Neuronal stem cell (in vitro differentiated cells): ENCODE results near the gene LOXL1.

ENCODE experiments used
- DNase-seq: peaks from one replicate; pipeline ENCODE4 v3.0.0-alpha.2; 2013; ENCODE audit warnings: low spot score
- H2AFZ ChIP-seq: one replicate; pipeline ENCODE4 v1.6.1; 2013; ENCODE audit warnings: mild to moderate bottlenecking, low read length, inconsistent platforms
- H2AK5ac ChIP-seq: 2 replicates; pipeline ENCODE4 v1.6.1; 2013; ENCODE audit warnings: low read depth, mild to moderate bottlenecking, inconsistent platforms, low read length, moderate library complexity, mixed read lengths
- H2BK120ac ChIP-seq: 2 replicates; pipeline ENCODE4 v1.6.1; 2013; ENCODE audit warnings: low read depth, mild to moderate bottlenecking, inconsistent platforms, low read length, moderate library complexity, mixed read lengths
- H2BK12ac ChIP-seq: one replicate; pipeline ENCODE4 v1.6.1; 2013; ENCODE audit warnings: low read length, inconsistent platforms
- H2BK15ac ChIP-seq: 2 replicates; pipeline ENCODE4 v1.6.1; 2013; ENCODE audit warnings: mild to moderate bottlenecking, low read length, inconsistent platforms, mixed read lengths
- H2BK5ac ChIP-seq: one replicate; pipeline ENCODE4 v1.6.1; 2013; ENCODE audit warnings: inconsistent platforms, mild to moderate bottlenecking, low read length, moderate library complexity
- H3K14ac ChIP-seq: one replicate; pipeline ENCODE4 v1.6.1; 2013; ENCODE audit warnings: low read length, inconsistent platforms
- H3K18ac ChIP-seq: 2 replicates; pipeline ENCODE4 v1.6.1; 2013; ENCODE audit warnings: low read length, inconsistent platforms
- H3K23ac ChIP-seq: 2 replicates; pipeline ENCODE4 v1.6.1; 2013; ENCODE audit warnings: low read depth, mild to moderate bottlenecking, mixed read lengths, low read length, inconsistent platforms; ENCODE audit not compliant: poor library complexity
- H3K27ac ChIP-seq: replicated peaks from 3 replicates; pipeline ENCODE4 v1.5.1; 2013; ENCODE audit warnings: low read length, inconsistent platforms
- H3K27me3 ChIP-seq, 3 experiments: 2 replicates each; pipeline ENCODE4 v1.6.1; 2013; ENCODE audit warnings: low read length in 3 of 3, mild to moderate bottlenecking in 2 of 3, inconsistent platforms in 1 of 3, low read depth in 1 of 3, mixed read lengths in 1 of 3, moderate library complexity in 1 of 3; ENCODE audit not compliant: control insufficient read depth in 3 of 3, insufficient read depth in 3 of 3
- H3K36me3 ChIP-seq, 2 donors: replicated peaks in 1 of 2; 2 replicates each; pipeline ENCODE4 v1.6.1; 2013; ENCODE audit warnings: low read length in 2 of 2; ENCODE audit not compliant: control insufficient read depth in 2 of 2, insufficient read depth in 2 of 2
- H3K4ac ChIP-seq: 2 replicates; pipeline ENCODE4 v1.6.1; 2013; ENCODE audit warnings: inconsistent platforms, mild to moderate bottlenecking, low read length, moderate library complexity
- H3K4me1 ChIP-seq, 2 donors: 1 replicate in 1 of 2; 2 replicates in 1 of 2; pipeline ENCODE4 v1.6.1; 2013; ENCODE audit warnings: low read length in 2 of 2, low read depth in 1 of 2; ENCODE audit not compliant: control insufficient read depth in 2 of 2, insufficient read depth in 1 of 2
- H3K4me2 ChIP-seq: one replicate; pipeline ENCODE4 v1.6.1; 2013; ENCODE audit warnings: mild to moderate bottlenecking, low read length, inconsistent platforms; ENCODE audit not compliant: insufficient read depth, poor library complexity, severe bottlenecking
- H3K4me3 ChIP-seq, 2 donors: 2 replicates each; pipeline ENCODE4 v1.5.1; 2013; ENCODE audit warnings: low read length in 2 of 2, mild to moderate bottlenecking in 2 of 2, inconsistent platforms in 1 of 2, moderate library complexity in 1 of 2
- H3K79me1 ChIP-seq: one replicate; pipeline ENCODE4 v1.6.1; 2013; ENCODE audit warnings: low read depth, mild to moderate bottlenecking, inconsistent platforms, low read length, moderate library complexity
- H3K9ac ChIP-seq: one replicate; pipeline ENCODE4 v1.6.1; 2013; ENCODE audit warnings: mild to moderate bottlenecking, low read depth, low read length, inconsistent platforms; ENCODE audit not compliant: poor library complexity
- H3K9me3 ChIP-seq, 2 donors: replicated peaks in 1 of 2; 2 replicates each; pipeline versions ENCODE3 to v1.6.1; 2013; ENCODE audit warnings: low read length in 2 of 2, mild to moderate bottlenecking in 2 of 2, inconsistent platforms in 1 of 2, low read depth in 1 of 2, mixed read lengths in 1 of 2, moderate library complexity in 1 of 2; ENCODE audit not compliant: control insufficient read depth in 2 of 2, insufficient read depth in 1 of 2
- H4K8ac ChIP-seq: one replicate; pipeline ENCODE4 v1.6.1; 2013; ENCODE audit warnings: low read depth, mild to moderate bottlenecking, inconsistent platforms, low read length, moderate library complexity
- H4K91ac ChIP-seq: one replicate; pipeline ENCODE4 v1.6.1; 2013; ENCODE audit warnings: low read length, low read depth, mild to moderate bottlenecking, inconsistent platforms; ENCODE audit not compliant: poor library complexity
- WGBS, 2 donors: extraction: QIAGEN DNeasy Blood & Tissue Kit; methylation state at CpG; one replicate each; pipeline ENCODE4 v1.1.7; 2013; ENCODE audit warnings: missing lambda C conversion rate in 2 of 2, mixed read lengths in 1 of 2; ENCODE audit not compliant: insufficient read length in 2 of 2, insufficient replicate concordance in 1 of 2; ENCODE audit errors: extremely low coverage in 2 of 2; 5-methylcytosine and 5-hydroxymethylcytosine counted together

Gene LOXL1

DNA sequence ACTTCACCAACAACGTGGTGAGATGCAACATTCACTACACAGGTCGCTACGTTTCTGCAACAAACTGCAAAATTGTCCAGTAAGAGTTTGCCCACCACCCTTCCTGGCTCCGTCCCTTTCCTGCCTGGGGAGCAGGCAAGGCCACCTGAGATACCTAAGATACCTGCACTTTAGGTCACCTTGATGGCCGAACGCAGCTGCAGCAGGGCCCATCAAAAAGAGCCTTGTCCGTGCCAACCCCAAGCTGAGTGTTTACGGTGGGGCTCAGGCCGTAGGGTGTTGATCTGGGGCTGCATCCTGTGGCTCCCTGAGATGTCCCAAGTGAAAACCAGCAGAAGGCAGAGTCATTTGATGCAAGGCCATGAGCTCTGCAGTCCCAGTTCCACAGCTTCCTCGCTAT, 23.2 kb downstream of the LOXL1 start:
- H3K18ac ChIP-seq = no peak overlapping the region
- H3K79me1 ChIP-seq = no peaks in the 10 kb centered on the region
- no peak overlapping the region for H2BK5ac ChIP-seq
- H2AFZ ChIP-seq = no peak overlapping the region
- peaks cover 15 to 20% of the 10 kb centered on the region in 2 donors for H3K4me1 ChIP-seq
- H3K14ac ChIP-seq = no peak overlapping the region
- H3K27me3 ChIP-seq = peaks cover 0 to 3% (median 0%) of the 10 kb centered on the region in 3 experiments
- no peak overlapping the region for H3K4ac ChIP-seq
- H3K4me3 ChIP-seq = no peak overlapping the region
- no peaks in the 10 kb centered on the region for H3K9me3 ChIP-seq
- no CpG with 5 or more reads among the region's 10 CpGs for WGBS, 2 donors
- peaks cover 3 to 27% of the 10 kb centered on the region in 2 donors for H3K36me3 ChIP-seq
- no peak overlapping the region for H2BK12ac ChIP-seq
- no peak overlapping the region for H3K9ac ChIP-seq
- H4K91ac ChIP-seq = no peak overlapping the region
- no peak overlapping the region for H2AK5ac ChIP-seq
- no peak overlapping the region for H4K8ac ChIP-seq
- H3K4me2 ChIP-seq = no peak overlapping the region
- no peak overlapping the region for H3K27ac ChIP-seq
- DNase-seq = no peak
- H3K23ac ChIP-seq = no peak overlapping the region
- no peak overlapping the region for H2BK15ac ChIP-seq
- no peak overlapping the region for H2BK120ac ChIP-seq

DNA sequence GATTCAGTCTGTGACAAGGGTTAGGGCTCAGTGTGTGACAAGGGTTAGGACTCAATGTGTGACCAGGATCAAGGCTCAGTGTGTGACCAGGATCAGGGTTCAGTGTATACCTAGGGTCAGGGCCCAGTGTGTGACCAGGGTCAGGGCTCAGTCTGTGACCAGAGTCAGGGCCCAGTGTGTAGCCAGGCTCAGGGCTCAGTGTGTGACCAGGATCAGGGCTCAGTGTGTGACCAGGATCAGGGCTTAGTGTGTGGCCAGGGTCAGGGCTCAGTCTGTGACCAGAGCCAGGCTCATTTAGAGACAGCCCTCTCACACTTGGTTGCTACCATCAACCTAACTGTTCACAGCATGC, 24.2 kb downstream of the LOXL1 start:
- H2BK15ac ChIP-seq = peak overlapping the region; percentile 58
- peak overlapping the region; percentile 50 for H3K14ac ChIP-seq
- no peak overlapping the region for H2BK5ac ChIP-seq
- no peak overlapping the region for H3K9ac ChIP-seq
- peak overlapping the region; percentile 30 for H2BK12ac ChIP-seq
- H3K4me1 ChIP-seq = peaks cover 9 to 18% of the 10 kb centered on the region in 2 donors
- H2AFZ ChIP-seq = no peak overlapping the region
- H2BK120ac ChIP-seq = no peak overlapping the region
- no peak for DNase-seq
- no peak overlapping the region for H3K27ac ChIP-seq
- H3K4me2 ChIP-seq = no peak overlapping the region
- no peak overlapping the region for H4K91ac ChIP-seq
- H3K4ac ChIP-seq = no peak overlapping the region
- peak overlapping the region; percentile 82 for H4K8ac ChIP-seq
- no peak overlapping the region for H3K23ac ChIP-seq
- no peaks in the 10 kb centered on the region for H3K79me1 ChIP-seq
- H3K27me3 ChIP-seq = peaks cover 0 to 3% (median 0%) of the 10 kb centered on the region in 3 experiments
- no peak overlapping the region for H2AK5ac ChIP-seq
- peaks cover 3 to 27% of the 10 kb centered on the region in 2 donors for H3K36me3 ChIP-seq
- H3K18ac ChIP-seq = no peak overlapping the region
- no peak overlapping the region for H3K4me3 ChIP-seq
- H3K9me3 ChIP-seq = no peaks in the 10 kb centered on the region

DNA sequence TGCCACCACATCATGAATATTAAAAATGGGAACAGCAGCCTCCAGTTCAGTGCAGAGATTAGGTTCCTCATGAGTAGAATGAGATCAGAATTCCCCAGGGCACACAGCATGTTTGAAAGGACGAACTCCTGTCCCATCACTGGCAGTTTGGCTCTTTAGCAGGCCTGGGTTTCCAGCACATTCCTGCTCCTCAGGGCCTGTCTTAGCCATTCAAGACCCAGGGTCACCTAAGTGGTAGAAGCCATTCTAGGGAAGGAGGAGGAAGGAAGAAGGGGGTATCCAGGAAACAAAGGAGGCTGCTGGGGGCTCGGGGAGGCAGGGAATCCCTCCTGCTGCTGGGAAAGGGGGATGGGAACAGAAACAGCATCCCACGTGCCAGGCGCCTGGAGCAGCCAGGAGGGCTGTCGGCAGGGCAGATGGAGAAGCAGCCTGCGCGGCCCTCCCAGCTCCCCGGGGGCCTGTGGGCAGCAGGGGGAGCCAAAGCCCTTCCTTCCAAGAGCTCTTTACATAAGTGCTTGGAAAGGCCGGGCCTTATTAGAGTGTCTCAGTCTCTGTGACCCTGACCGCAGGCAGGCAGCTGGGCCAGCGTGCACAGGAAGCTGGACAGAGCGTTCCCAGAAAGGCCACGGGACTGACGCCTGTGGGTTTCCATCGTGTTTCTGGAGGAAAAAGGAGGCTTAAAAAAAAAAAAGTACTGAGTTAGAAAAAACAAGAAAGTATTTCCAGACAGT, 24.7 kb downstream of the LOXL1 start:
- no CpG with 5 or more reads among the region's 15 CpGs for WGBS, 2 donors
- H3K79me1 ChIP-seq = no peaks in the 10 kb centered on the region
- H2BK12ac ChIP-seq = no peak overlapping the region
- H4K8ac ChIP-seq = no peak overlapping the region
- peak; percentile 71 for DNase-seq
- peak overlapping the region; percentile 50 for H3K14ac ChIP-seq
- H2BK120ac ChIP-seq = no peak overlapping the region
- no peaks in the 10 kb centered on the region for H3K9me3 ChIP-seq
- no peak overlapping the region for H3K27ac ChIP-seq
- peaks cover 3 to 27% of the 10 kb centered on the region in 2 donors for H3K36me3 ChIP-seq
- H3K9ac ChIP-seq = no peak overlapping the region
- H3K4me3 ChIP-seq = no peak overlapping the region
- H2BK5ac ChIP-seq = no peak overlapping the region
- H3K23ac ChIP-seq = no peak overlapping the region
- H2AFZ ChIP-seq = peak overlapping the region; percentile 78
- no peak overlapping the region for H3K4me2 ChIP-seq
- no peak overlapping the region for H4K91ac ChIP-seq
- no peak overlapping the region for H2BK15ac ChIP-seq
- no peak overlapping the region for H3K18ac ChIP-seq
- H3K27me3 ChIP-seq = peaks cover 0 to 3% (median 0%) of the 10 kb centered on the region in 3 experiments
- no peak overlapping the region for H2AK5ac ChIP-seq
- H3K4me1 ChIP-seq = peaks cover 9 to 18% of the 10 kb centered on the region in 2 donors
- H3K4ac ChIP-seq = no peak overlapping the region

DNA sequence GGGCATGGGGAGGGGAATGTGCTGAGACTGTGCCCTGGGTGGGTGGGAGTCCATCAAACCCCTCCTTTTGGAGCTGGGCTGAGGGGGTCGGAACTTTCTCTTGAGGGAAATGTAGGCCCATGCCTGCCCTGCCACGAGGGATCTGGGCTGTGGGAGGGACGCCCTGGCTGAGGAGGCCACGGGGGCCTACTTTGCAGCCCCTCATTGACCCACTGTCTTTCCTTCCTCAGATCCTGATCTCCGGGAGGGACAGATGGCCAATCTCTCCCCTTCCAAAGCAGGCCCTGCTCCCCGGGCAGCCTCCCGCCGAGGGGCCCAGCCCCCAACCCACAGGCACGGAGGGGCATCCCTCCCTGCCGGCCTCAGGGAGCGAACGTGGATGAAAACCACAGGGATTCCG, 25.3 kb downstream of the LOXL1 start:
- no peak overlapping the region for H2BK15ac ChIP-seq
- no peaks in the 10 kb centered on the region for H3K9me3 ChIP-seq
- no peak overlapping the region for H3K4me2 ChIP-seq
- no peak overlapping the region for H3K4me3 ChIP-seq
- H3K14ac ChIP-seq = peak overlapping the region; percentile 67
- no peak overlapping the region for H2BK5ac ChIP-seq
- H4K91ac ChIP-seq = no peak overlapping the region
- no peaks in the 10 kb centered on the region for H3K79me1 ChIP-seq
- H3K27me3 ChIP-seq = peaks cover 0 to 3% (median 3%) of the 10 kb centered on the region in 3 experiments
- no peak overlapping the region for H3K23ac ChIP-seq
- no peak for DNase-seq
- no peak overlapping the region for H2BK12ac ChIP-seq
- H2AK5ac ChIP-seq = peak overlapping the region; percentile 76
- H3K9ac ChIP-seq = no peak overlapping the region
- peak overlapping the region; percentile 78 for H2AFZ ChIP-seq
- H3K4me1 ChIP-seq = peaks cover 9 to 18% of the 10 kb centered on the region in 2 donors
- H3K18ac ChIP-seq = peak overlapping the region; percentile 61
- no peak overlapping the region for H2BK120ac ChIP-seq
- no peak overlapping the region for H4K8ac ChIP-seq
- H3K36me3 ChIP-seq = peaks cover 3 to 27% of the 10 kb centered on the region in 2 donors
- no CpG with 5 or more reads among the region's 13 CpGs for WGBS, 2 donors
- no peak overlapping the region for H3K4ac ChIP-seq
- H3K27ac ChIP-seq = no peak overlapping the region
